ENCODE results near the gene PRICKLE2. TPM values are rescaled to one million over a fixed set of nuclear protein-coding genes. Genes with fewer than 3 reads are reported as not detected.

PRICKLE2 gene
- total RNA-seq, 1 experiment from 2014 or later = 4.2 TPM

GRCh38 chr3:64247991-64248646 is 22.9 kb upstream of the PRICKLE2 start:
- H3K27me3 Mint-ChIP-seq (ENCODE audit: insufficient read depth, unreplicated experiment) = no peaks in the 10 kb centered on the region
- H3K4me1 Mint-ChIP-seq (ENCODE audit: low read depth, unreplicated experiment) = peaks cover 55% of the 10 kb centered on the region
- peaks cover 20% of the 10 kb centered on the region for H3K36me3 Mint-ChIP-seq (ENCODE audit: insufficient read depth, unreplicated experiment)
- H3K4me1 ChIP-seq = peaks cover 90% of the 10 kb centered on the region
- H3K36me3 ChIP-seq (ENCODE audit: control insufficient read depth, insufficient read depth, low read length) = no peaks in the 10 kb centered on the region
- BruUV-seq (replicated peaks) = no TSS peak
- POLR2A ChIA-PET = no interaction called here
- peak overlapping the region; percentile 3 for H3K4me3 Mint-ChIP-seq (ENCODE audit: unreplicated experiment)
- H3K27ac Mint-ChIP-seq (ENCODE audit: unreplicated experiment) = peak overlapping the region; percentile 81
- CTCF ChIA-PET = no interaction called here
- H3K9me3 Mint-ChIP-seq (ENCODE audit: unreplicated experiment) = peaks cover 9% of the 10 kb centered on the region
- H3K27me3 ChIP-seq (replicated peaks; ENCODE audit: control insufficient read depth, insufficient read depth, low read length) = no peaks in the 10 kb centered on the region
- intact Hi-C loops (cut with micrococcal nuclease; ENCODE audit: unreplicated experiment) = loop anchor here (5.0 kb wide), 2 partner anchors 69 to 86 kb away; no protein-coding TSS in a partner anchor
- peak; percentile 63 for DNase-seq
- H3K9me3 ChIP-seq = no peaks in the 10 kb centered on the region
- no peak for TF ChIP-seq CTCF (IDR thresholded peaks at IDR 0.05; ENCODE audit: insufficient read depth in 1 of 2, low read depth in 1 of 2, low read length in 1 of 2, severe bottlenecking in 1 of 2, unreplicated experiment in 1 of 2)
- H3K4me3 ChIP-seq (ENCODE audit: low read depth, low read length) = no peak overlapping the region

GRCh38 chr3:64244011-64244942 is 19.0 kb upstream of the PRICKLE2 start:
- intact Hi-C loops (cut with micrococcal nuclease; ENCODE audit: unreplicated experiment) = no loop called here
- no peaks in the 10 kb centered on the region for H3K27me3 ChIP-seq (replicated peaks; ENCODE audit: control insufficient read depth, insufficient read depth, low read length)
- no TSS peak for BruUV-seq (replicated peaks)
- peaks cover 20% of the 10 kb centered on the region for H3K36me3 Mint-ChIP-seq (ENCODE audit: insufficient read depth, unreplicated experiment)
- ChIA-PET CTCF (no interaction called here), POLR2A (no interaction called here)
- DNase-seq = peak in 1 of 2 experiments; percentile 35
- H3K4me3 Mint-ChIP-seq (ENCODE audit: unreplicated experiment) = no peak overlapping the region
- H3K27me3 Mint-ChIP-seq (ENCODE audit: insufficient read depth, unreplicated experiment) = no peaks in the 10 kb centered on the region
- no peaks in the 10 kb centered on the region for H3K36me3 ChIP-seq (ENCODE audit: control insufficient read depth, insufficient read depth, low read length)
- peak; percentile 17 to 47 for TF ChIP-seq CTCF (IDR thresholded peaks at IDR 0.05; ENCODE audit: insufficient read depth in 1 of 2, low read depth in 1 of 2, low read length in 1 of 2, severe bottlenecking in 1 of 2, unreplicated experiment in 1 of 2)
- H3K9me3 Mint-ChIP-seq (ENCODE audit: unreplicated experiment) = peaks cover 8% of the 10 kb centered on the region
- peak overlapping the region; percentile 6 for H3K27ac Mint-ChIP-seq (ENCODE audit: unreplicated experiment)
- H3K4me1 ChIP-seq = peaks cover 89% of the 10 kb centered on the region
- H3K4me3 ChIP-seq (ENCODE audit: low read depth, low read length) = no peak overlapping the region
- no peaks in the 10 kb centered on the region for H3K9me3 ChIP-seq
- H3K4me1 Mint-ChIP-seq (ENCODE audit: low read depth, unreplicated experiment) = peaks cover 49% of the 10 kb centered on the region

GRCh38 chr3:64242435-64242834 is 17.2 kb upstream of the PRICKLE2 start:
- Histone ChIP-seq H3K36me3 (ENCODE audit: control insufficient read depth, insufficient read depth, low read length) (no peaks in the 10 kb centered on the region), H3K4me1 (peaks cover 84% of the 10 kb centered on the region), H3K4me3 (ENCODE audit: low read depth, low read length) (no peak overlapping the region), H3K9me3 (no peaks in the 10 kb centered on the region), H3K27me3 (replicated peaks; ENCODE audit: control insufficient read depth, insufficient read depth, low read length) (no peaks in the 10 kb centered on the region)
- Mint-ChIP-seq H3K27me3 (ENCODE audit: insufficient read depth, unreplicated experiment) (no peaks in the 10 kb centered on the region), H3K27ac (ENCODE audit: unreplicated experiment) (peak overlapping the region; percentile 81), H3K9me3 (ENCODE audit: unreplicated experiment) (no peaks in the 10 kb centered on the region), H3K4me3 (ENCODE audit: unreplicated experiment) (peak overlapping the region; percentile 7), H3K36me3 (ENCODE audit: insufficient read depth, unreplicated experiment) (peaks cover 14% of the 10 kb centered on the region), H3K4me1 (ENCODE audit: low read depth, unreplicated experiment) (peaks cover 36% of the 10 kb centered on the region)
- intact Hi-C loops (cut with micrococcal nuclease; ENCODE audit: unreplicated experiment) = no loop called here
- no peak for TF ChIP-seq CTCF (IDR thresholded peaks at IDR 0.05; ENCODE audit: insufficient read depth in 1 of 2, low read depth in 1 of 2, low read length in 1 of 2, severe bottlenecking in 1 of 2, unreplicated experiment in 1 of 2)
- CTCF ChIA-PET = no interaction called here
- no TSS peak for BruUV-seq (replicated peaks)
- peak; percentile 54 to 82 for DNase-seq
- POLR2A ChIA-PET = no interaction called here
